Karpas-422 (cell line): ENCODE data around the gene CDK6. TPM values are rescaled to one million over a fixed set of nuclear protein-coding genes. Genes with fewer than 3 reads are reported as not detected.

Experiments
- DNase-seq: peaks from one replicate; pipeline ENCODE4 v3.0.0-alpha.2; 2015
- H2AFZ ChIP-seq: fragments of 200-600 bp; sonication (generic); 2 replicates; pipeline ENCODE4 v1.6.1; 2014; ENCODE audit warnings: antibody characterized with exemption, low read length, mixed read lengths
- H3K27ac ChIP-seq: fragments of 200-600 bp; sonication (generic); 2 replicates; pipeline ENCODE4 v1.5.1; 2014; ENCODE audit warnings: mild to moderate bottlenecking, low read length, moderate library complexity
- H3K27me3 ChIP-seq: fragments of 200-600 bp; sonication (generic); 2 replicates; pipeline ENCODE4 v1.6.1; 2014; ENCODE audit warnings: low read length, mixed read lengths
- H3K36me3 ChIP-seq: fragments of 200-600 bp; sonication (generic); 2 replicates; pipeline ENCODE4 v1.6.1; 2014; ENCODE audit warnings: low read length, mixed read lengths; ENCODE audit not compliant: insufficient read depth
- H3K4me1 ChIP-seq: fragments of 200-600 bp; sonication (generic); 2 replicates; pipeline ENCODE4 v1.6.1; 2014; ENCODE audit warnings: mild to moderate bottlenecking, low read length, mixed read lengths
- H3K4me2 ChIP-seq: fragments of 200-600 bp; sonication (generic); 2 replicates; pipeline ENCODE4 v1.6.1; 2014; ENCODE audit warnings: low read length, low read depth, mild to moderate bottlenecking; ENCODE audit not compliant: poor library complexity, severe bottlenecking
- H3K4me3 ChIP-seq: fragments of 200-600 bp; sonication (generic); 2 replicates; pipeline ENCODE4 v1.5.1; 2014; ENCODE audit warnings: mild to moderate bottlenecking, antibody characterized with exemption, low read length, mixed read lengths
- H3K79me2 ChIP-seq: fragments of 200-600 bp; sonication (generic); 2 replicates; pipeline ENCODE4 v1.6.1; 2014; ENCODE audit warnings: mild to moderate bottlenecking, low read length, mixed read lengths
- H3K9ac ChIP-seq: fragments of 200-600 bp; sonication (generic); 2 replicates; pipeline ENCODE4 v1.6.0; 2014; ENCODE audit warnings: low read length
- H3K9me2 ChIP-seq: fragments of 200-600 bp; sonication (generic), shearing (Covaris generic); replicated peaks from 2 replicates; pipeline ENCODE4 v1.6.0; 2014; ENCODE audit warnings: mild to moderate bottlenecking, low read length, moderate library complexity; ENCODE audit not compliant: insufficient read depth
- H3K9me3 ChIP-seq: fragments of 300-700, 200-600 bp; sonication (generic); 2 replicates; pipeline ENCODE4 v1.6.1; 2014; ENCODE audit warnings: low read length, mixed read lengths
- H4K20me1 ChIP-seq: fragments of 200-600 bp; sonication (generic); 2 replicates; pipeline ENCODE4 v1.6.1; 2014; ENCODE audit warnings: mild to moderate bottlenecking, antibody characterized with exemption, low read length, low read depth; ENCODE audit not compliant: insufficient read depth
- total RNA-seq: library from RNA; depleted of rRNA; stranded (reverse); fragments of >200 nt; shearing (Covaris generic); gene quantifications from 2 replicates; pipeline ENCODE4 v1.2.3, GENCODE V29; 2014; ENCODE audit warnings: low replicate concordance

The CDK6 gene
- total RNA-seq, 1 experiment from 2014 or later, result 65.1 TPM

DNA sequence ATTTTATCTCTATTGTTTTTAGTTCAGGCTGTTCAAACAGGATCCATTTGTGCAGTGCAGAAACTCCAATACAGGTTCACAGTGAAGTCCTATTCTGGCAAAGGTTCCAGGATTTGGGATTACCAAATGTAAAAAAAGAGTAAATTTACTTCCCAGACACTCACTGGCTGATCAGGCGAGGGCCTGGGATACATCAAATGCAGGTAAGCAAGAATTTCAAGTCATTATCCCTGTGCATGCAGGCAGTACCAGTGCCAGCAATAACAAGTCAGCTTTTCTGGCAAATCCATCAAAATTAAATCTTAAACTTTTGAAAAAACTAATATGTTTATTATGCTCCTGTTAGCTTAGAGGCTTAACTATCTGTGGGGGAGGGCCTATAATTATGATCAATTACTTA, 6.3 kb downstream of the CDK6 start:
- Histone ChIP-seq H3K27ac (peak overlapping the region; percentile 29; the same call in 1 of the 2 replicates), H3K79me2 (peaks cover 91% of the 10 kb centered on the region), H2AFZ (no peak overlapping the region), H3K27me3 (no peaks in the 10 kb centered on the region), H3K9me2 (no peaks in the 10 kb centered on the region), H3K4me3 (peak overlapping the region; percentile 90; the same call in 1 of the 2 replicates), H3K4me2 (peak overlapping the region; percentile 84), H4K20me1 (no peaks in the 10 kb centered on the region), H3K4me1 (peaks cover 72% of the 10 kb centered on the region), H3K9ac (no peak overlapping the region), H3K9me3 (no peaks in the 10 kb centered on the region), H3K36me3 (peaks cover 16% of the 10 kb centered on the region)
- DNase-seq, result no peak

DNA sequence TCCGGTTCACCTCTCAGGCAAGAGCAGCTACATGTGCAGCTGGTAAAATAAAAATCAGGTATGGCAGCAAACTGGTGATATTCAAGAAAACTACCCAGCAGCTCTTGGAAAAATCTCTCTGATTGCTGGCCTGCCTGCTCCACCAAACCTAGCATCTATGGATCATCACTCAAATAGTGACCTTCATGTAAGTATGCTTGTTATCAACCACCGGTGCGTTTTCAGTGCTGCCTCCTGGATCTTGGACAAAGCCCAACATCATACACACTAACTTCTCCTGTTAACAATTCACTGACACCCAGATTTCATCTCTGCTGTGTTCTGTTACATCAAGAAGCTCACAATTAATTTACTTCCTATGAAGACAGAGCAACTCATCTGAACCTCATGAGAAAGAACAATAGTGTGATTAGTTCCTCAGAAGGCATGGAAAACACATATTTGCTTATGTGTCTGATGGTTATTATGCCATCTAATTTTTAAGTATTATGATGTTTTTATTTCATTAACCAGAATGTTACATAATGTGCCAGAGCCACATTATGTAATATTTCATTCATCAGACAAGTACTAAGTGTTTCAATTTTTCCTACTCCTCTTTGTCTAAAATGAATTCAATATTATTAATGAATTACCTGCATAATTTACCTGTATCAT, 8.8 kb downstream of the CDK6 start:
- Histone ChIP-seq H3K79me2 (peaks cover 99% of the 10 kb centered on the region), H3K36me3 (peaks cover 19% of the 10 kb centered on the region), H3K9ac (no peak overlapping the region), H4K20me1 (no peaks in the 10 kb centered on the region), H3K27ac (no peak overlapping the region), H2AFZ (no peak overlapping the region), H3K9me3 (no peaks in the 10 kb centered on the region), H3K27me3 (no peaks in the 10 kb centered on the region), H3K4me3 (no peak overlapping the region), H3K4me2 (no peak overlapping the region), H3K9me2 (no peaks in the 10 kb centered on the region), H3K4me1 (peaks cover 75% of the 10 kb centered on the region)
- no peak for DNase-seq

DNA sequence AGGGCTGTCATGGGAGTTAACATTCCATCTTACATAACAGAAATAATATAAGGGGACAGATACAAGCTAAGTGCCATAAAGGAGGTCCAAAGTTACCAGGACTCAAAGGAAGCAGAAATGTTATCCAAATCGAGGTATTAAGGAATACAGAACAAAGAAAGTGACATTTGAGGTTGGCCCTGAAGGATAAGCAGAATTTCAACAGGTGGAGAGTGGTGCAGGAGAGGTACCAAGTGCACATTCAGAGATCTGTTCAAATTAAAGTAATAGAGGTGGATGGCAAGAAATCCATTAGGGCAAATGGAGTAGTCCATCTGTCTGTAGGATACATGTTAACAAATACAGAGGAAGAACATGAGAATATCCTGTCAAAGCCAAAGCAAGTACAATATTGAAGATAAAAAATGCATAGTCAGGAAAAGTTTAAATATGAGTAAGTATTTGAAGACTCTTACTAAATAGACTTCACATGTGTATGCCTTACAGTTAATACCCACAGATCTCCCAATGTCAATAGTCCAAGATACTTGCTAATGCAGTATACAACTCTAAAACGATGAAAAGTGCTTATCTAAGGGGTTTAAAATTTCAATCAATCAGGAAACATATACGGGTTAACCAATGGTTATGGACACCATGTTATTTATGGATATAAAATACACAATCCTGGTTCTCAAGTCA, 10.0 kb downstream of the CDK6 start:
- Histone ChIP-seq H3K9me3 (no peaks in the 10 kb centered on the region), H3K4me3 (no peak overlapping the region), H3K27ac (no peak overlapping the region), H3K36me3 (peaks cover 19% of the 10 kb centered on the region), H3K9ac (no peak overlapping the region), H4K20me1 (no peaks in the 10 kb centered on the region), H3K9me2 (no peaks in the 10 kb centered on the region), H3K4me1 (peaks cover 64% of the 10 kb centered on the region), H3K79me2 (peaks cover 97% of the 10 kb centered on the region), H3K4me2 (no peak overlapping the region), H3K27me3 (no peaks in the 10 kb centered on the region), H2AFZ (no peak overlapping the region)
- no peak for DNase-seq

DNA sequence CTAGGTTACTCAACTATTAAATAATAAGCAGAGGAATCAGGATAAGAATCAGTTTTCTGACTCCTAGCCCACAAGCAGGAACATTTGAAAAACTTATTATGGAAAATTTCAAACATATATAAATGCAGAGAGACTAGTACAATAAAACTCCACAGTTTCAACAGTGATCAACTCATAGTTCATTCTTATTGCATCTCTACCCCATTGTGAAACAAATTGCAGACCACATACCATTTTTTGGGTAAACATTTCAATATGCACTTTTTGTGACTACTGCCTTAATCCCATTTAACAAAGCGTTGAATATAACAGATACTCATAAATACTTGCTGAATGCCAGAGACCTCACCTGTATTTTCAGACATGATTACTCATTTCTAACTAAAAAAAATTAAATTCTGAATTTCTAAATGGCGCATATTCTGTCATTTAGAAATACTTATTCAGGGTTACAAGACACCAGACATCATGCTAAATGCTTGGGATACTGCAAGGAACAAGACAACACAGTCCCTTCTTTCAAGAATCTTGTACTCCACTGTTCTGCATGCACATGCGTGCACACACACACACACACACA, 11.4 kb downstream of the CDK6 start:
- Histone ChIP-seq H3K36me3 (peaks cover 19% of the 10 kb centered on the region), H3K4me3 (no peak overlapping the region), H3K27ac (no peak overlapping the region), H3K4me2 (no peak overlapping the region), H3K9ac (no peak overlapping the region), H3K9me2 (no peaks in the 10 kb centered on the region), H3K79me2 (peaks cover 96% of the 10 kb centered on the region), H3K4me1 (peaks cover 49% of the 10 kb centered on the region), H4K20me1 (no peaks in the 10 kb centered on the region), H3K27me3 (no peaks in the 10 kb centered on the region), H3K9me3 (no peaks in the 10 kb centered on the region), H2AFZ (no peak overlapping the region)
- DNase-seq, result no peak

DNA sequence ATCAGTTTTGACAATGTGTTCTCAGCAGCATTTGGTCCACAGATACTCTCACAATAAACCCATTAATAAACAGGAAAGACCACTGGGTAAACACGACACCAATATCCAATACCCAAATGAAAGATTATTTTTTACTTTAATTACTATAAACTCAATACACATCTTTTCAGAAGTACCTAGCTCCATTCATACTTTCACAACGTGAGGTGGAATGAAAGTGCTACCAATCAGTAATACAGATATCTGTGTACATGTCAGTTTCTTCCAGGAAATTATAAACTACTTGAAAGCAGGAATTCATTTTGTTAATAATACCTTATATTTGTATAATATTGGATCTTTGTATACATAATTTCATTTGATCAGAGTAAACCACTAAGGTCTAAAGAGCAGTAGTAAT, 11.9 kb downstream of the CDK6 start:
- Histone ChIP-seq H3K9ac (no peak overlapping the region), H3K79me2 (peaks cover 96% of the 10 kb centered on the region), H3K27me3 (no peaks in the 10 kb centered on the region), H3K27ac (no peak overlapping the region), H3K4me1 (peaks cover 45% of the 10 kb centered on the region), H4K20me1 (no peaks in the 10 kb centered on the region), H3K9me2 (no peaks in the 10 kb centered on the region), H3K4me2 (no peak overlapping the region), H3K9me3 (no peaks in the 10 kb centered on the region), H2AFZ (no peak overlapping the region), H3K4me3 (no peak overlapping the region), H3K36me3 (peaks cover 17% of the 10 kb centered on the region)
- DNase-seq, result no peak

DNA sequence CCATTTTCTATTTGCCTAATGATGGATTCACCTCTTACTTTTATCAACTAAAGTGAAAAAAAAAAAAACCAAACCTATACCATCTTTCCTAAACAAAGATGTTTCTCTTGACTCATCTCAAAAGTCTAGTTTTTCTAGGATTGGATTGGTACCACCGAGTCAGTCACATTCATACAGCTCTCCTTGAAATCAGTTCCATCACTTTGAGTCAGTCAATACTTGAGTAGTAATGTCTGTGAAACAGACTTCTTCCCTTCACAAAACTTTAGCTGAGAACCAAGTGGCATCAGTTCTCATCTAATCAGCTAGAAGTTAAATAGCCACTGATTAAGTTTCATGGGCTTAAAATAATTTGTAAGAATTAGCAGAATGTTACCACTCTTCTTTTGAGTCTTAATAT, 13.3 kb downstream of the CDK6 start:
- no peak for DNase-seq
- Histone ChIP-seq H4K20me1 (no peaks in the 10 kb centered on the region), H3K4me1 (peaks cover 36% of the 10 kb centered on the region), H3K4me2 (no peak overlapping the region), H2AFZ (no peak overlapping the region), H3K79me2 (peaks cover 96% of the 10 kb centered on the region), H3K9me3 (no peaks in the 10 kb centered on the region), H3K27me3 (no peaks in the 10 kb centered on the region), H3K9me2 (no peaks in the 10 kb centered on the region), H3K36me3 (peaks cover 10% of the 10 kb centered on the region), H3K27ac (no peak overlapping the region), H3K9ac (no peak overlapping the region), H3K4me3 (no peak overlapping the region)

DNA sequence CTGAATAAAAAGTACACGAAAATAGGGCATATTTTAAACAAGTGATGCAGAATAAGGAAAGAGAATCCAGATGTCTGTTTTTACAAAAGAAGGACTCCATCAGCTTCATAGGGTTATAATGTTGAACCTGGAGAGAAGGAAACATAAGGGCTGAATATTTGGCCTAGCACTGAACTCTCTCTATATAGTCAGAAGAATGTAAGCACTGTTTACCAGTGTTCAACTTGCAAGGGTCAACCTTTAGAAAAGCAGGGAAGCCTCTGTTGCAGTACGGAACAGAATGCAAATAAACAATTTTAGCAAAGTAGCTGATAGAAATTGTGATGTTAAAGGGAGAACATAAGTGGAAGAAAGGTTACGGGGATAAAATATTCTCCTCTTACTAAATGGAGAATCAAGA, 16.2 kb downstream of the CDK6 start:
- Histone ChIP-seq H3K4me2 (no peak overlapping the region), H3K79me2 (peaks cover 97% of the 10 kb centered on the region), H4K20me1 (no peaks in the 10 kb centered on the region), H3K4me3 (no peak overlapping the region), H3K27me3 (no peaks in the 10 kb centered on the region), H3K9me2 (no peaks in the 10 kb centered on the region), H2AFZ (no peak overlapping the region), H3K27ac (no peak overlapping the region), H3K36me3 (peaks cover 6% of the 10 kb centered on the region; the same call in 1 of the 2 replicates), H3K9ac (no peak overlapping the region), H3K4me1 (peaks cover 30% of the 10 kb centered on the region), H3K9me3 (no peaks in the 10 kb centered on the region)
- no peak for DNase-seq

DNA sequence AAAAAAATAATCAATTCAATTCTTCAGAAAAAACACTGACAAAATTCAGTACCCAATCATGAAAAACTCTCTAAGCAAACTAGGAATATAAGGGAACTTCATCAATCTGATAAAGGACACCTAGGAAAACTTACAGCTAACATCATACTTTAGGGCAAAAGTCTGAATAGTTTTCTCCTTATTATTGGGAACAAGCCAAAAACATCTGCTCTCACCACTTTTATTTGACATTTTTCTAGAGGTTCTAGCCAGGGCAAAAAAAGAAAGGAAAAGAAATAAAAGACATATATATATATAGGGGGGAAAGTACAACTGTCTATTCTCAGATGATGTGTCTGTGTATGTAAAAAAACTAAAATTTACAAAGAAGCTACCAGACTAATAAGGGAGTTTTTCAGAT, 19.0 kb downstream of the CDK6 start:
- no peak for DNase-seq
- H3K9me3 ChIP-seq, result no peaks in the 10 kb centered on the region
- H3K9me2 ChIP-seq, result no peaks in the 10 kb centered on the region
- H3K27me3 ChIP-seq, result no peaks in the 10 kb centered on the region
- no peak overlapping the region for H3K4me2 ChIP-seq
- peaks cover 3% of the 10 kb centered on the region; the same call in 1 of the 2 replicates for H3K36me3 ChIP-seq
- H4K20me1 ChIP-seq, result no peaks in the 10 kb centered on the region
- no peak overlapping the region for H3K9ac ChIP-seq
- H2AFZ ChIP-seq, result no peak overlapping the region
- H3K4me3 ChIP-seq, result no peak overlapping the region
- peaks cover 38% of the 10 kb centered on the region for H3K4me1 ChIP-seq
- peak overlapping the region; percentile 94 for H3K27ac ChIP-seq
- H3K79me2 ChIP-seq, result peaks cover 90% of the 10 kb centered on the region
